Measurements from ENCODE around the gene ACSM6. TPM values are rescaled to one million over a fixed set of nuclear protein-coding genes. Genes with fewer than 3 reads are reported as not detected.

The ACSM6 gene
- total and polyA plus RNA-seq, 5 donors from 2014 or later, result not detected

- DNase-seq (no peak), ATAC-seq (ENCODE audit: low read depth in 2 of 2) (no peak)
- H3K36me3 Mint-ChIP-seq, result no peaks in the 10 kb centered on the region
- Histone ChIP-seq H3K27ac (ENCODE audit: insufficient read depth, low read length, poor library complexity, severe bottlenecking) (no peak overlapping the region), H3K4me1 (ENCODE audit: control insufficient read depth, insufficient read depth, low read length, poor library complexity, severe bottlenecking) (no peaks in the 10 kb centered on the region), H3K36me3 (ENCODE audit: control insufficient read depth, insufficient read depth, low read length) (no peaks in the 10 kb centered on the region), H3K4me3 (ENCODE audit: low read depth, low read length) (no peak overlapping the region), H3K9me3 (ENCODE audit: control insufficient read depth in 2 of 2, low read length in 2 of 2) (no peaks in the 10 kb centered on the region), H3K27me3 (ENCODE audit: control insufficient read depth, insufficient read depth, low read length) (no peaks in the 10 kb centered on the region)
- no peak overlapping the region for H3K4me3 Mint-ChIP-seq
- H3K4me1 Mint-ChIP-seq, result no peaks in the 10 kb centered on the region
- no peak overlapping the region for H3K27ac Mint-ChIP-seq
- peaks cover 10% of the 10 kb centered on the region for H3K27me3 Mint-ChIP-seq
- peaks cover 0 to 3% (median 0%) of the 10 kb centered on the region in 7 donors for H3K9me3 Mint-ChIP-seq
Observed at GRCh38 chr10:95277201-95277570, 83.1 kb downstream of the ACSM6 start.

GRCh38 chr10:95277614-95278013 lies 83.6 kb downstream of the ACSM6 start:
- Mint-ChIP-seq H3K36me3 (no peaks in the 10 kb centered on the region), H3K4me1 (no peaks in the 10 kb centered on the region), H3K27ac (no peak overlapping the region), H3K27me3 (peaks cover 10% of the 10 kb centered on the region), H3K4me3 (no peak overlapping the region), H3K9me3 (peaks cover 0 to 3% (median 0%) of the 10 kb centered on the region in 7 donors)
- no peak for DNase-seq
- Histone ChIP-seq H3K4me3 (ENCODE audit: low read depth, low read length) (no peak overlapping the region), H3K27me3 (ENCODE audit: control insufficient read depth, insufficient read depth, low read length) (no peaks in the 10 kb centered on the region), H3K27ac (ENCODE audit: insufficient read depth, low read length, poor library complexity, severe bottlenecking) (no peak overlapping the region), H3K9me3 (ENCODE audit: control insufficient read depth in 2 of 2, low read length in 2 of 2) (no peaks in the 10 kb centered on the region), H3K4me1 (ENCODE audit: control insufficient read depth, insufficient read depth, low read length, poor library complexity, severe bottlenecking) (no peaks in the 10 kb centered on the region), H3K36me3 (ENCODE audit: control insufficient read depth, insufficient read depth, low read length) (no peaks in the 10 kb centered on the region)
- ATAC-seq (ENCODE audit: low read depth in 2 of 2), result no peak

Other genes with a start within 250 kb of the ACSM6 start
- gene CYP2C8, start 124.7 kb upstream of the ACSM6 start, total RNA-seq, result not detected
- gene CYP2C8, start 124.7 kb upstream of the ACSM6 start, polyA plus RNA-seq, result not detected
- gene PDLIM1, start 96.8 kb downstream of the ACSM6 start, total RNA-seq, result 7.3 TPM
- 1 to 10 TPM in 2 of 4 donors, under 1 TPM in 1, not detected in 1; 0.83 to 3.5 (median 1.8) TPM for gene PDLIM1, start 96.8 kb downstream of the ACSM6 start, polyA plus RNA-seq

Measured in CD4-positive, CD25-positive, alpha-beta regulatory T cell (primary cell).